Measurements from ENCODE around the gene PARP12. TPM values are rescaled to one million over a fixed set of nuclear protein-coding genes. Genes with fewer than 3 reads are reported as not detected.
A peak's percentile ranks its signal among the peaks of the same experiment; 100 is the strongest.

The PARP12 gene
- total and polyA plus RNA-seq, 10 of the 15 experiments (the other 5 are each of a cell fraction or from before 2014, with no cell fraction given): 0.98 to 51.8 (median 18.0) TPM

GRCh38 chr7:140021603-140022002 lies 41.1 kb downstream of the PARP12 start (continued):
- TF ChIP-seq SUZ12 (IDR thresholded peaks at IDR 0.05; ENCODE audit: unreplicated experiment) (no peak), SMAD5 (IDR thresholded peaks at IDR 0.05; ENCODE audit: low read depth) (no peak), MYB (IDR thresholded peaks at IDR 0.05; ENCODE audit: borderline replicate concordance, low read depth, low read length) (no peak)

DNA sequence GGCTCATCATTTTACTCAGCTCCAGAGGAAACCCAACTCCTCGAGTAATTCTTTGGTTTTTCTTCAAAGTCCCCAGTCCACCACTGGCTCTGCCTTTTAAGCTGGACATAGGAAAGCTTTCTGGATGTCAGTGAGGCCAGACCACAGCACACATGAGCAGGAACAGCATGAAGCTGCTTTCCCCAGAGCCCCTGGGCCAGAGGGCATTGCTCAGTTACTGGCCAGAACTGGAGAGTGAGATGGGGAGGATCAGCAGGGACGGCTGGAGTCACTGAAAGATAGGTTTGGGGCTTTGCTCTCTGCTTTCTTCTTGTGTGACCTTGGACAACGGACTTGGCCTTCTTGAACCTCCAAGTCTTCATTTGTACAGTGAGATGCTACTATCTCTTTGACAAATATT lies 43.1 kb downstream of the PARP12 start:
- Histone ChIP-seq H3K36me3 (ENCODE audit: control insufficient read depth in 2 of 2, insufficient read depth in 2 of 2, low read length in 1 of 2) (no peaks in the 10 kb centered on the region; a peak in 2 of 4 replicates), H3K27me3 (replicated peaks in 1 of 2; ENCODE audit: control insufficient read depth in 2 of 2, insufficient read depth in 2 of 2, low read length in 1 of 2) (no peaks in the 10 kb centered on the region), H3K9ac (ENCODE audit: control insufficient read depth, insufficient read depth, low read length) (no peak overlapping the region), H3K9me3 (replicated peaks; ENCODE audit: control insufficient read depth, insufficient read depth, low read length) (no peaks in the 10 kb centered on the region), H3K4me3 (no peak overlapping the region), H3K4me1 (ENCODE audit: control insufficient read depth, insufficient read depth, low read length) (no peaks in the 10 kb centered on the region), H4K20me1 (ENCODE audit: control insufficient read depth, insufficient read depth) (no peaks in the 10 kb centered on the region), H2AFZ (ENCODE audit: control insufficient read depth, low read depth, low read length) (no peak overlapping the region), H3K79me2 (ENCODE audit: control insufficient read depth, insufficient read depth, low read length) (no peaks in the 10 kb centered on the region), H3K4me2 (ENCODE audit: control insufficient read depth, insufficient read depth) (no peak overlapping the region), H3K27ac (ENCODE audit: control insufficient read depth, insufficient read depth) (no peak overlapping the region)
- ChIA-PET CTCF (interaction anchor here (0.6 kb wide), 1 partner anchor 461 kb away, joined by 3 read pairs; no protein-coding TSS in a partner anchor), SMC1A (ENCODE audit: uncharacterized antibody, unreplicated experiment) (no interaction called here), RAD21 (ENCODE audit: unreplicated experiment) (no interaction called here), POLR2A (no interaction called here)
- TF ChIP-seq ZSCAN29 (IDR thresholded peaks at IDR 0.05): no peak
- no peak for TF ChIP-seq ZBED1 (IDR thresholded peaks at IDR 0.05; ENCODE audit: borderline replicate concordance)
- TF ChIP-seq, protein P1, sequence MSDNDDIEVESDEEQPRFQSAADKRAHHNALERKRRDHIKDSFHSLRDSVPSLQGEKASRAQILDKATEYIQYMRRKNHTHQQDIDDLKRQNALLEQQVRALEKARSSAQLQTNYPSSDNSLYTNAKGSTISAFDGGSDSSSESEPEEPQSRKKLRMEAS (IDR thresholded peaks at IDR 0.05; ENCODE audit: low read depth, low read length): no peak
- TF ChIP-seq NFYA (IDR thresholded peaks at IDR 0.05; ENCODE audit: borderline replicate concordance, low read depth, low read length): no peak
- no peak for TF ChIP-seq FOXK2 (IDR thresholded peaks at IDR 0.05)
- no peak for TF ChIP-seq MYC (IDR thresholded peaks at IDR 0.05; ENCODE audit: insufficient read depth, insufficient read length, insufficient replicate concordance, low read length, severe bottlenecking)
- TF ChIP-seq, protein P2, sequence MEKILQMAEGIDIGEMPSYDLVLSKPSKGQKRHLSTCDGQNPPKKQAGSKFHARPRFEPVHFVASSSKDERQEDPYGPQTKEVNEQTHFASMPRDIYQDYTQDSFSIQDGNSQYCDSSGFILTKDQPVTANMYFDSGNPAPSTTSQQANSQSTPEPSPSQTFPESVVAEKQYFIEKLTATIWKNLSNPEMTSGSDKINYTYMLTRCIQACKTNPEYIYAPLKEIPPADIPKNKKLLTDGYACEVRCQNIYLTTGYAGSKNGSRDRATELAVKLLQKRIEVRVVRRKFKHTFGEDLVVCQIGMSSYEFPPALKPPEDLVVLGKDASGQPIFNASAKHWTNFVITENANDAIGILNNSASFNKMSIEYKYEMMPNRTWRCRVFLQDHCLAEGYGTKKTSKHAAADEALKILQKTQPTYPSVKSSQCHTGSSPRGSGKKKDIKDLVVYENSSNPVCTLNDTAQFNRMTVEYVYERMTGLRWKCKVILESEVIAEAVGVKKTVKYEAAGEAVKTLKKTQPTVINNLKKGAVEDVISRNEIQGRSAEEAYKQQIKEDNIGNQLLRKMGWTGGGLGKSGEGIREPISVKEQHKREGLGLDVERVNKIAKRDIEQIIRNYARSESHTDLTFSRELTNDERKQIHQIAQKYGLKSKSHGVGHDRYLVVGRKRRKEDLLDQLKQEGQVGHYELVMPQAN (conservative IDR thresholded peaks at IDR 0.05): no peak
- no peak for TF ChIP-seq EZH2 (IDR thresholded peaks at IDR 0.05; ENCODE audit: borderline replicate concordance, control insufficient read depth, low read depth, low read length)
- no peak for TF ChIP-seq RAD51 (IDR thresholded peaks at IDR 0.05)
- no peak for TF ChIP-seq MEF2B (IDR thresholded peaks at IDR 0.05; ENCODE audit: partially characterized antibody, poor library complexity, severe bottlenecking)
- no peak for TF ChIP-seq ZZZ3 (IDR thresholded peaks at IDR 0.05; ENCODE audit: control insufficient read depth, insufficient read length, low read depth)
- 43% methylated on average over 3 of the region's 3 CpGs for WGBS (ENCODE audit: insufficient coverage, insufficient replicate concordance, low lambda C conversion rate, missing lambda C conversion rate)
- no TSS peak for BruUV-seq (replicated peaks)
- intact Hi-C loops (cut with micrococcal nuclease; ENCODE audit: unreplicated experiment): loop anchor here (5.0 kb wide), 1 partner anchor 308 kb away; no protein-coding TSS in a partner anchor
- in situ Hi-C loops (cut with MboI): no loop called here
- ATAC-seq (no peak), FAIRE-seq (peak; percentile 35), DNase-seq (ENCODE audit: low read depth, low spot score) (no peak)
